ENCODE data around the gene CHMP1B. TPM values are rescaled to one million over a fixed set of nuclear protein-coding genes. Genes with fewer than 3 reads are reported as not detected.

CHMP1B gene
- polyA plus RNA-seq, 1 experiment: 32.6 TPM

- H3K4me3 ChIP-seq (ENCODE audit: low read depth, low read length): no peak overlapping the region
- H3K9me3 ChIP-seq (ENCODE audit: control insufficient read depth, insufficient read depth, low read length): no peaks in the 10 kb centered on the region; the same call in 1 of the 2 replicates
- POLR2A ChIA-PET: interaction anchor here (0.7 kb wide), 1 partner anchor 45 kb away, joined by 9 read pairs; no protein-coding TSS in a partner anchor
- CTCF ChIA-PET: no interaction called here
- DNase-seq (ENCODE audit: low read depth, low spot score): no peak
- TF ChIP-seq CTCF (IDR thresholded peaks at IDR 0.05; ENCODE audit: low read depth, low read length): no peak
- no peak overlapping the region for H3K27ac ChIP-seq (ENCODE audit: low read depth, low read length)
- H3K27me3 ChIP-seq (ENCODE audit: control insufficient read depth, insufficient read depth, low read length): no peaks in the 10 kb centered on the region
Measured at GRCh38 chr18:11864471-11864870, 13.3 kb downstream of the CHMP1B start.

DNA sequence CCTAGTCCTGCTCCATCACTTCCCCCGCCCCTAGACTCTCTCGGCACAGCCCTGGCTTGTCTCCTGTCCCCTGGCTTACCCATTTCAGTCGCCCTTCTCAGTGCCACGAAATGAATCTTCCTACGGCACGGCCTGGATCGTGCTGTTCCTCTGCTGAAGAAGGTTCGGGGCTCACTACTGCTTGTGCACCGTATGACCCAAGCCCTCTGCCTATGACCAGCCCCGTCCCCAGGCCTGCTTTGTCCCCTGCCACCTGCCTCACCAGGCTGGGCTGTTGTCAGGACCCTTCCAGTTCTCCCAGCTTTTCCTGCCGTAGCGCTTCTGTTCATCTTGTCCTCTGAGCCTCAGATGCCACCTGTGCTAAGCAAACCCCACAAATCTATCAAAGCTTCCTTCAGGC lies 13.9 kb downstream of the CHMP1B start:
- H3K27me3 ChIP-seq (ENCODE audit: control insufficient read depth, insufficient read depth, low read length): no peaks in the 10 kb centered on the region
- DNase-seq (ENCODE audit: low read depth, low spot score): no peak
- H3K4me3 ChIP-seq (ENCODE audit: low read depth, low read length): no peak overlapping the region
- ChIA-PET POLR2A (no interaction called here), CTCF (no interaction called here)
- no peak for TF ChIP-seq CTCF (IDR thresholded peaks at IDR 0.05; ENCODE audit: low read depth, low read length)
- no peaks in the 10 kb centered on the region; the same call in 1 of the 2 replicates for H3K9me3 ChIP-seq (ENCODE audit: control insufficient read depth, insufficient read depth, low read length)
- H3K27ac ChIP-seq (ENCODE audit: low read depth, low read length): no peak overlapping the region

- CTCF ChIA-PET: no interaction called here
- Histone ChIP-seq H3K27ac (ENCODE audit: low read depth, low read length) (no peak overlapping the region), H3K4me3 (ENCODE audit: low read depth, low read length) (no peak overlapping the region), H3K9me3 (ENCODE audit: control insufficient read depth, insufficient read depth, low read length) (no peaks in the 10 kb centered on the region; the same call in 1 of the 2 replicates), H3K27me3 (ENCODE audit: control insufficient read depth, insufficient read depth, low read length) (no peaks in the 10 kb centered on the region)
- TF ChIP-seq CTCF (IDR thresholded peaks at IDR 0.05; ENCODE audit: low read depth, low read length): no peak
- DNase-seq (ENCODE audit: low read depth, low spot score): no peak
- POLR2A ChIA-PET: no interaction called here
Measured at GRCh38 chr18:11866329-11866728, 15.1 kb downstream of the CHMP1B start.

DNA sequence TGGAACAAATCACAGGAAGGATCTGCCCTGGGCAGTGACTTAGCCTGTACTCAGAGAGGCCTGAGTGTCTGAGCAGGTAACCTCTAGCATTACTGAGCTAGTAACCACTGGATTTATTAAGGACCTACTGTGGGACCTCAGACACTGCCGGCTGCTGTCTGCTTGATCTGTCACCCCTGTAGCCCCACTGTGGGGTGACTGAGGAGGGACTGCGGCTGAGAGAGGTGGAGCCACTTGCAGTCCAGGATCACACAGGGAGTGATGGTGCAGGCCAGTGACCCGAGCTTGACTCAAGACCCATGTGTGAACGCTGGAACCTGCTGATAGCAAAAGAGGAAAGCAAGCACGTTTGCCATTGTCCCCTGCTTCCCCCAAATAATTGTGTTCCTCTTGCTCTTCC lies 15.6 kb downstream of the CHMP1B start:
- CTCF ChIA-PET: no interaction called here
- no peak overlapping the region for H3K27ac ChIP-seq (ENCODE audit: low read depth, low read length)
- no peak for DNase-seq (ENCODE audit: low read depth, low spot score)
- H3K4me3 ChIP-seq (ENCODE audit: low read depth, low read length): no peak overlapping the region
- H3K27me3 ChIP-seq (ENCODE audit: control insufficient read depth, insufficient read depth, low read length): no peaks in the 10 kb centered on the region
- TF ChIP-seq CTCF (IDR thresholded peaks at IDR 0.05; ENCODE audit: low read depth, low read length): no peak
- POLR2A ChIA-PET: no interaction called here
- no peaks in the 10 kb centered on the region for H3K9me3 ChIP-seq (ENCODE audit: control insufficient read depth, insufficient read depth, low read length)

DNA sequence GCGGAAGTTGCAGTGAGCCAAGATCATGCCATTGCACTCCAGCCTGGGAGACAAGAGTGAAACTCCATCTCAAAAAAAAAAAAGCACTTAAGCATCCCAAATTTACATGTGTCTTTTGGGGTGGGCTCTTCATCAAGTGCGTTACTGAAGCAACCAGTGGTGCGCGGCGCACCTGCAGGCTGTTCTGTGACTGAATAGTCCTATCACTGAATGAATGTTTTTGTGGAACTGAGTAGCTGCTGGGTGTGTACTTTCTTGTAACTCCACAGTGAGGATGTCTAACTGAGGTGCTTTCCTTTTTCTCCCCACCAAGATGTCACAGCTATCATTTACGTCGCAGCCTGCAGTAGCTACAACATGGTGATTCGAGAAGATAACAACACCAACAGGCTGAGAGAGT lies 17.0 kb downstream of the CHMP1B start:
- H3K9me3 ChIP-seq (ENCODE audit: control insufficient read depth, insufficient read depth, low read length): no peaks in the 10 kb centered on the region
- H3K27me3 ChIP-seq (ENCODE audit: control insufficient read depth, insufficient read depth, low read length): no peaks in the 10 kb centered on the region
- POLR2A ChIA-PET: no interaction called here
- CTCF ChIA-PET: no interaction called here
- no peak for DNase-seq (ENCODE audit: low read depth, low spot score)
- H3K27ac ChIP-seq (ENCODE audit: low read depth, low read length): no peak overlapping the region
- no peak overlapping the region for H3K4me3 ChIP-seq (ENCODE audit: low read depth, low read length)
- no peak for TF ChIP-seq CTCF (IDR thresholded peaks at IDR 0.05; ENCODE audit: low read depth, low read length)

Measured in AG04450 (cell line).